Loucy (cell line): ENCODE data around the gene LOC101059915.
A peak's percentile ranks its signal among the peaks of the same experiment; 100 is the strongest.
"Not testable (repeated sequence)": the region's sequence is repeated elsewhere in the genome, so short reads cannot be mapped to it uniquely, and the experiment has no call there.

Source experiments
- H2AFZ ChIP-seq: fragments of 200-600 bp; sonication (generic); 2 replicates; pipeline ENCODE4 v1.6.0; 2016; ENCODE audit warnings: antibody characterized with exemption, mild to moderate bottlenecking, low read length, moderate library complexity
- H3F3A ChIP-seq: fragments of 200-600 bp; 2 replicates; pipeline ENCODE4 v1.6.0; 2016; ENCODE audit warnings: antibody characterized with exemption, low read depth, mild to moderate bottlenecking
- H3K27me3 ChIP-seq: fragments of 200-600 bp; sonication (generic); 2 replicates; pipeline ENCODE4 v1.6.1; 2014; ENCODE audit warnings: low read length, mild to moderate bottlenecking; ENCODE audit not compliant: insufficient read depth, poor library complexity, severe bottlenecking
- H3K36me3 ChIP-seq: fragments of 200-600 bp; sonication (generic); 2 replicates; pipeline ENCODE4 v1.6.1; 2016; ENCODE audit warnings: low read length; ENCODE audit not compliant: insufficient read depth
- H3K4me1 ChIP-seq: fragments of 200-600 bp; sonication (generic); 2 replicates; pipeline ENCODE4 v1.5.1; 2014; ENCODE audit warnings: low read length, mild to moderate bottlenecking; ENCODE audit not compliant: insufficient read depth, poor library complexity, severe bottlenecking
- H3K4me2 ChIP-seq: fragments of 200-600 bp; sonication (generic); 2 replicates; pipeline ENCODE4 v1.6.0; 2014; ENCODE audit warnings: antibody characterized with exemption, low read length, low read depth, mild to moderate bottlenecking; ENCODE audit not compliant: poor library complexity, severe bottlenecking
- H3K4me3 ChIP-seq: fragments of 200-600 bp; sonication (generic); 2 replicates; pipeline ENCODE4 v1.5.1; 2014; ENCODE audit warnings: low read length, mild to moderate bottlenecking, mixed read lengths; ENCODE audit not compliant: poor library complexity, severe bottlenecking
- H3K79me2 ChIP-seq: fragments of 200-600 bp; sonication (generic); 2 replicates; pipeline ENCODE4 v1.6.1; 2014; ENCODE audit warnings: low read length; ENCODE audit not compliant: insufficient read depth
- H3K9ac ChIP-seq: fragments of 200-600 bp; sonication (generic); 2 replicates; pipeline ENCODE4 v1.6.0; 2014; ENCODE audit warnings: mild to moderate bottlenecking, low read depth, low read length, moderate library complexity; ENCODE audit not compliant: poor library complexity, severe bottlenecking
- H3K9me2 ChIP-seq: fragments of 200-600 bp; sonication (generic); replicated peaks from 2 replicates; pipeline ENCODE4 v1.6.1; 2016; ENCODE audit warnings: low read depth, low read length, mixed read lengths
- H3K9me3 ChIP-seq: fragments of 200-600 bp; sonication (generic); 2 replicates; pipeline ENCODE4 v1.6.1; 2014; ENCODE audit warnings: mild to moderate bottlenecking, antibody characterized with exemption, low read length, low read depth; ENCODE audit not compliant: insufficient read depth
- H4K20me1 ChIP-seq: fragments of 200-600 bp; sonication (generic); 2 replicates; pipeline ENCODE4 v1.6.0; 2014; ENCODE audit warnings: antibody characterized with exemption, low read length, mild to moderate bottlenecking; ENCODE audit not compliant: insufficient read depth, poor library complexity, severe bottlenecking
- CTCF ChIP-seq: fragments of 200-600 bp; sonication (generic); conservative IDR thresholded peaks from 2 replicates; pipeline ENCODE4 v1.5.1; 2014; ENCODE audit warnings: mild to moderate bottlenecking, antibody characterized with exemption, low read length
- EZH2phosphoT487 ChIP-seq: fragments of 200-600 bp; IDR thresholded peaks from 2 replicates; pipeline ENCODE4 v1.6.1; 2018; ENCODE audit warnings: antibody characterized with exemption, mild to moderate bottlenecking, moderate library complexity, borderline replicate concordance

LOC101059915 gene

GRCh38 chrX:71661919-71662318 lies 5.4 kb upstream of the LOC101059915 start:
- no peaks in the 10 kb centered on the region for H3K36me3 ChIP-seq
- no peak overlapping the region for H3K4me3 ChIP-seq
- no peak overlapping the region for H3K9ac ChIP-seq
- no peaks in the 10 kb centered on the region for H4K20me1 ChIP-seq
- H2AFZ ChIP-seq, result no peak overlapping the region
- no peaks in the 10 kb centered on the region for H3K9me3 ChIP-seq
- no peaks in the 10 kb centered on the region for H3K4me1 ChIP-seq
- no peak for TF ChIP-seq CTCF
- TF ChIP-seq EZH2phosphoT487, result no peak
- no peaks in the 10 kb centered on the region for H3K79me2 ChIP-seq
- no peaks in the 10 kb centered on the region for H3F3A ChIP-seq
- no peak overlapping the region for H3K4me2 ChIP-seq
- H3K27me3 ChIP-seq, result no peaks in the 10 kb centered on the region
- H3K9me2 ChIP-seq, result no peaks in the 10 kb centered on the region

- not testable (repeated sequence) for H3K4me3 ChIP-seq, H3K4me1 ChIP-seq, H4K20me1 ChIP-seq, H3K9me3 ChIP-seq, H3K36me3 ChIP-seq, H3F3A ChIP-seq, H3K27me3 ChIP-seq, H2AFZ ChIP-seq, H3K9ac ChIP-seq, H3K79me2 ChIP-seq, H3K9me2 ChIP-seq
- H3K4me2 ChIP-seq, result peak overlapping the region; percentile 34
These were observed 4.7 kb upstream of the LOC101059915 start for GRCh38 chrX:71662654-71663053.

GRCh38 chrX:71663238-71663637 lies 4.1 kb upstream of the LOC101059915 start:
- not testable (repeated sequence) for H3K27me3 ChIP-seq, H3K9me3 ChIP-seq, H3K4me2 ChIP-seq, H3F3A ChIP-seq, H3K9ac ChIP-seq, H3K36me3 ChIP-seq, H3K4me3 ChIP-seq, H2AFZ ChIP-seq, H4K20me1 ChIP-seq, H3K9me2 ChIP-seq, H3K79me2 ChIP-seq, H3K4me1 ChIP-seq

- not testable (repeated sequence) for H3K4me2 ChIP-seq, H3F3A ChIP-seq, H3K4me3 ChIP-seq, H3K9me2 ChIP-seq, H3K36me3 ChIP-seq, H3K27me3 ChIP-seq, H4K20me1 ChIP-seq, H3K79me2 ChIP-seq, H3K9me3 ChIP-seq, H2AFZ ChIP-seq, H3K9ac ChIP-seq, H3K4me1 ChIP-seq
- peak; percentile 59 for TF ChIP-seq CTCF
These were observed 3.1 kb upstream of the LOC101059915 start for GRCh38 chrX:71664202-71664601.
